Heart right ventricle (tissue), 16 donors: ENCODE results near the gene DTX2. TPM values are rescaled to one million over a fixed set of nuclear protein-coding genes. Genes with fewer than 3 reads are reported as not detected.

Experiments used
- ATAC-seq, 8 donors: fragments of 200-7000 bp; cut with Tn5 transposase; one replicate each; pipeline ENCODE4 v1.9.1; 2020; ENCODE audit warnings: mild to moderate bottlenecking in 8 of 8, moderate library complexity in 8 of 8, moderate number of reproducible peaks in 1 of 8
- DNase-seq, 2 donors: peaks; one replicate each; pipeline ENCODE4 v3.0.0-alpha.2; 2020
- H3K27ac ChIP-seq, 10 donors: fragments of 200-600 bp; sonication (generic) in 2 of 10; one replicate each; pipeline versions ENCODE4 v1.5.0 to v1.8.0; 2020 to 2022; ENCODE audit warnings: mild to moderate bottlenecking in 3 of 10
- H3K27me3 ChIP-seq, 7 donors: fragments of 200-600 bp; one replicate each; pipeline ENCODE4 v1.8.0; 2021 to 2022; ENCODE audit warnings: mild to moderate bottlenecking in 2 of 7
- H3K36me3 ChIP-seq, 9 donors: fragments of 200-600 bp; sonication (generic) in 1 of 9; one replicate each; pipeline versions ENCODE4 v1.5.0 to v1.8.0; 2020 to 2022; ENCODE audit warnings: mild to moderate bottlenecking in 2 of 9
- H3K4me1 ChIP-seq, 9 donors: fragments of 200-600 bp; sonication (generic) in 1 of 9; one replicate each; pipeline versions ENCODE4 v1.5.0 to v1.8.0; 2020 to 2022; ENCODE audit warnings: mild to moderate bottlenecking in 4 of 9
- H3K4me3 ChIP-seq, 10 donors: fragments of 200-600 bp; sonication (generic) in 2 of 10; one replicate each; pipeline versions ENCODE4 v1.5.0 to v1.8.0; 2020 to 2022; ENCODE audit warnings: mild to moderate bottlenecking in 7 of 10, moderate library complexity in 2 of 10
- H3K9me3 ChIP-seq, 11 donors: fragments of 200-600 bp in 10 of 11; sonication (generic) in 2 of 11; one replicate each; pipeline versions ENCODE4 v1.5.0 to v1.8.0; 2013 to 2022; ENCODE audit warnings: mild to moderate bottlenecking in 2 of 11, control low read depth in 1 of 11, moderate library complexity in 1 of 11
- CTCF ChIP-seq, 9 donors: fragments of 200-600 bp; sonication (generic) in 2 of 9; IDR thresholded peaks; one replicate each; pipeline versions ENCODE4 v1.5.0 to v1.8.0; 2021 to 2022; ENCODE audit warnings: antibody characterized with exemption in 9 of 9, mild to moderate bottlenecking in 5 of 9, moderate library complexity in 1 of 9
- WGBS, 2 donors: extraction: QIAGEN DNeasy Blood & Tissue Kit; methylation state at CpG; one replicate each; pipeline ENCODE4 v1.1.7; 2013; ENCODE audit warnings: inconsistent platforms in 1 of 2; 5-methylcytosine and 5-hydroxymethylcytosine counted together
- intact Hi-C, 10 donors: fragments of 100-400 bp; cut with DNase I; formaldehyde crosslinking; loops; one replicate each; pipeline versions ENCODE4 v1.11.1 to v1.14.2; 2022
- polyA plus RNA-seq, 2 donors: library from polyadenylated mRNA; stranded (reverse); fragments of 200-250 nt; gene quantifications; one replicate each; pipeline ENCODE4 v1.2.3, GENCODE V29; 2013
- total RNA-seq, 10 donors: library from RNA; stranded (reverse); fragmentation: NEBNext Ultra II Directional in 3 of 10; extraction: Animal tissue kit (Norgen Biotek cat#: 25700) in 3 of 10; gene quantifications; one replicate each; pipeline versions ENCODE4 v1.2.1 to v1.2.4, GENCODE V29; 2021 to 2023
- donor health status: Arrhythmogenic right ventricular cardiomyopathy.
- donor health status: ischemic (EF 13 %, LVEDD 7.1; RV severe dilation, severe dysfunction).
- donor health status: healthy with polysubstance abuse.
- donor health status: DM: no; HTN: yes; CAD: no.
- donor health status: DM: no; HTN: no; CAD: no.
- donor health status: ischemic (EF 25% LVEDD 6.9; RV normal size, moderate dysfunction).
- donor health status: ischemic (EF 25% LVEDD 5.7; RV mildly dilated, moderate dysfunction).
- donor health status: healthy.
- donor health status: DM: yes; HTN: yes; CAD: no.
- donor health status: Ischemic cardiomyopathy.
- donor health status: ischemic (EF 35%, LVEDD 5.7; RV mildly dilated, moderate dysfunction).
- donor health status: nonischemic (EF 11% LVEDD 7.7; RV severe dilation, severe dysfunction).
- donor health status: DM: yes; HTN: yes; CAD: no.
- donor health status: PGD.
- donor health status: ischemic (EF 29% LVEDD 5.4; RV normal size, mild dysfunction).
- donor health status: nonischemic (EF 23%, LVEDD 6.1; RV moderate dilation, normal function).

The DTX2 gene
- total and polyA plus RNA-seq, 12 donors, result 5.8 to 23.4 (median 8.6) TPM

GRCh38 chr7:76427635-76428034 is 33.9 kb upstream of the DTX2 start:
- Histone ChIP-seq H3K4me1 (peaks cover 0 to 10% (median 0%) of the 10 kb centered on the region in 9 donors), H3K27ac (no peak overlapping the region)

GRCh38 chr7:76428149-76428823 is 33.2 kb upstream of the DTX2 start:
- Histone ChIP-seq H3K4me1 (peaks cover 0 to 10% (median 0%) of the 10 kb centered on the region in 9 donors), H3K27ac (no peak overlapping the region), H3K27me3 (peaks cover 0 to under 1% (median 0%) of the 10 kb centered on the region in 7 donors), H3K9me3 (no peaks in the 10 kb centered on the region), H3K36me3 (no peaks in the 10 kb centered on the region), H3K4me3 (no peak overlapping the region)
- WGBS, 2 donors, result 88 to 92% methylated on average over 13 of the region's 13 CpGs
- DNase-seq (no peak), ATAC-seq (no peak)
- TF ChIP-seq CTCF (IDR thresholded peaks at IDR 0.05), result no peak
- intact Hi-C loops, result no loop called here

More at GRCh38 chr7:76427635-76428034, 33.9 kb upstream of the DTX2 start:
- H3K27me3 ChIP-seq, result peaks cover 0 to 4% (median 0%) of the 10 kb centered on the region in 7 donors
- no peak for TF ChIP-seq CTCF (IDR thresholded peaks at IDR 0.05)
- H3K9me3 ChIP-seq, result no peaks in the 10 kb centered on the region
- ATAC-seq (no peak), DNase-seq (no peak)
- no peaks in the 10 kb centered on the region for H3K36me3 ChIP-seq
- intact Hi-C loops, result no loop called here
- no peak overlapping the region for H3K4me3 ChIP-seq
- WGBS, 2 donors, result 86 to 88% methylated on average over 5 of the region's 5 CpGs

- ATAC-seq, result peak in 4 of 8 donors; percentile 27 to 68 (median 35)
- intact Hi-C loops, result no loop called here
- DNase-seq, result no peak
- Histone ChIP-seq H3K9me3 (no peaks in the 10 kb centered on the region), H3K4me3 (no peak overlapping the region), H3K27me3 (no peaks in the 10 kb centered on the region), H3K27ac (no peak overlapping the region), H3K4me1 (peaks cover 0 to 10% (median 0%) of the 10 kb centered on the region in 9 donors), H3K36me3 (no peaks in the 10 kb centered on the region)
- WGBS, 2 donors, result 81 to 82% methylated on average over 18 of the region's 18 CpGs
- no peak for TF ChIP-seq CTCF (IDR thresholded peaks at IDR 0.05)
Measured at GRCh38 chr7:76428868-76429805, 32.4 kb upstream of the DTX2 start.

- no peak for DNase-seq
- 94% methylated on average over 9 of the region's 9 CpGs for WGBS, 2 donors
Measured at GRCh38 chr7:76430211-76430610, 31.3 kb upstream of the DTX2 start.

More at GRCh38 chr7:76430211-76430610, 31.3 kb upstream of the DTX2 start:
- H3K36me3 ChIP-seq, result peaks cover 0 to 5% (median 0%) of the 10 kb centered on the region in 9 donors
- intact Hi-C loops, result no loop called here
- no peak overlapping the region for H3K27ac ChIP-seq
- no peaks in the 10 kb centered on the region for H3K9me3 ChIP-seq
- TF ChIP-seq CTCF (IDR thresholded peaks at IDR 0.05), result no peak
- no peak for ATAC-seq
- H3K4me1 ChIP-seq, result peaks cover 0 to 10% (median 0%) of the 10 kb centered on the region in 9 donors
- no peak overlapping the region for H3K4me3 ChIP-seq
- H3K27me3 ChIP-seq, result no peaks in the 10 kb centered on the region
